Embryonic facial prominence (tissue), 1 donor: ENCODE data around the gene SP6.

Source experiments
- DNase-seq: peaks from one replicate; pipeline ENCODE4 v3.0.0-alpha.2; 2016; ENCODE audit errors: extremely low spot score

The SP6 gene

DNA sequence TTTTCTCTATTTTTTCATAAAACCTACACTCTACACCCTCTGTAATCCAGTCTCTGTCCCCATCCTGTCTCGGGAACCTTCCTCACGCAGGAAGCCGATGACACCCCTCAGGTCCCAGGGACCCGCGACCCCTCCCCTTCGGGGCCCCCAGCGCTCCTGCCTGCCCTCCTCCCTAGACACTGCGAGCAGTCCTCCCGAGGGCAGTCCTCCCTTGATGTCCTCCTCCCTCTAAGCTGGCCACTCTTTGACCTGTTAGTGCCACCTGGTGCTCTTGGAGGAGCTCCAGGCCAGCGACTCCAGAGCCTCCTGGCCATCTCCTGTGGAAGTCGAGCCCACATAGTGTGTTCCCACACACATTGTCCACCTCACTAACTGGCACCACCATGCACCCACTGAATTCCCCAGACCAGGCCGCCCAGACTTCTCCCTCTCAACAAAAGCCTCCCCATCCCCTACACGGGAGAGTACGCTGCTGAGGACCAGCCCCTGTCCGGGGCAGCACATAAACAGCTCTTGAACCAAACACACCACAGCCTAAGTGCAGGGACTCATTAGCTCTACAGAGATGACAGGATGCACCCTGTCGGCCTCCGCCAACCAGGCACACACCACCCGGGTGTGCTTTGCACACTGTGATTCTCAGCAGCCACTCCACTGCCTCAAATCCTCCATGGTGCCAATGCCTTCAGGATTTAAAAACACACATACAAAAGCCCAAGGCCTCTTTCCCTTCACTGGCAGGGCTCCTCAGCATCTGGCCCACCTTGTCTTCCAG is 38.6 kb downstream of the SP6 start:
- DNase-seq: no peak

DNA sequence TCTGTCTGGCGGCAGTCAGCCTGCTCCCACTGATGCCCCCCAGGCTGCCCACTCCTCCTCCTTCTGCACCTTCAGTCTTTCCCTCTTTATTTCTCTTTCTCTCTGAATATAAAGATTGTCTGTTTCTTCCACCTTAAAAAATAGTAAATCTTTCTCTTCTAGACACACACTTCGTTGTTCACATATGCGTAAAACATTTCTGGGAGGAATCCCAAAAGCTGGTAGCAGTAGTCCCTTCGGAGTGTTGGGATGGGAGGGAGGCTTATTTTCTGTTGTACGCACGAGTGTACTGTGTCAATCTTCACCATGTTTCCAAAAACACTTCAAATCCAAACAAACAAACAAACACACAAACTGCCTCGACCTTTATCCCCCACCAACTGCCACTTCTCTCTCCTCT is 39.3 kb downstream of the SP6 start:
- DNase-seq: no peak

DNA sequence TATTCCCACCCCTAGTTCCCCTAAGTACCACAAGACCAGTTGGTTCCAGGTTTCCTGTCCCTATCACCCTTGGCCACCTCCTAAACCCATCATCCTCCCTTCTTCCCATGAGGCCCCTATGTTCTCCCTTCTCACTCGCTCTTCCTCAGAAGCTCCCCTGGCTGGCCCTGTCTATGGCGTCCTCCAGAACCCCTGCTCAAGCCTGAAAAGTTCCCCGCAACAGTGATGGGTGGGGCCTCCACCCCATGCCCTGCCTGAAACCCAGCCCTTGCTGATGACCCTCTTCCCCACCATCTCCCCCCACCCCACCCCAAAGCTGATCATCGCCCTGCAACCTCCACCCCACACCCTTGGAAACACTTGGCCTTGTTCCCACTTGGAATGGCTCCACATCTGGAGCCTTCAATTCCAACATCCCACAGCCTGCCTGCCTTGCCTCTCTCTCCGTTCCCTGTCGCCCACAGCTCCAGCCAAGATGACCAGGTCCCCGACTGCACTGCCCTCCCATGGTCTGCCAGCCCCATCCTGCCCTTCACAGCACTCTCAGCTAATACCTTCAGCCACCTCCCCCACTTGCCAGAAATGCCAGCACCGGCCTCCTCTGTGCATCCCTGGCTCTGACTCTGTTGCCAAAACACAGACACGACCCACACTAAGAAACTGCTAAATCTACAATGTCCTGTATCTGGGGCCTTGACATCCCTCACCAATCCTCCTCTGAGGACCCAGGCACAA is 39.9 kb downstream of the SP6 start:
- no peak for DNase-seq

DNA sequence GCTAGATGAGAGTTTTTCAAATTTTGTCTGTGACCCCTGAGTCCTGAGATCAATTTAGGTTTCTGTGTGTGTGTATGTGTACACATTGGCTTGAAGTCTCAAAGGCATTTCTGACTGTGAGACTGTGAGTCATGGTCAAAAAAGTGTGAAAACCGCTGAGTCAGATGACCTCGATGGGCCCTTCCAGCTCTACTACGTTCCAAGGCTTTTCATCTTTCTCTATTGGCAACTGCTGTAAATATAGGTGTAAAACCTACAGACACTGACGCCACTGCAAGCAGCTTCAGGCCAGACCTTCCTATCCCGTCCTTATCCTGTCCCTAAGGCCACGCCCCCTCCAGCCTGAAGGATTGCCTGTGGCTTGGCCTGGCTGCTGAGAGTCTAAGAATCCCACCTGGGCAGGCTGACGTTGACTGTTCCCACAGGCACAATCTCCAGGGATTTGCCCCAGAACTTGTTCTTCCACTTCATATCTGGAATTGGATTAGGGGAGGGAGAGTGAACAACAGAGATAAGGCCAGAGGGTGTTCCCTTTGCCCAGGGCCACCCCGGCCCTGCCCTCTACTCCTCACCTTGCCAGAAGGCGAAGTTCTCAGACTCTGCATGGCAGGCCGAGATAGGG is 40.7 kb downstream of the SP6 start:
- no peak for DNase-seq

DNA sequence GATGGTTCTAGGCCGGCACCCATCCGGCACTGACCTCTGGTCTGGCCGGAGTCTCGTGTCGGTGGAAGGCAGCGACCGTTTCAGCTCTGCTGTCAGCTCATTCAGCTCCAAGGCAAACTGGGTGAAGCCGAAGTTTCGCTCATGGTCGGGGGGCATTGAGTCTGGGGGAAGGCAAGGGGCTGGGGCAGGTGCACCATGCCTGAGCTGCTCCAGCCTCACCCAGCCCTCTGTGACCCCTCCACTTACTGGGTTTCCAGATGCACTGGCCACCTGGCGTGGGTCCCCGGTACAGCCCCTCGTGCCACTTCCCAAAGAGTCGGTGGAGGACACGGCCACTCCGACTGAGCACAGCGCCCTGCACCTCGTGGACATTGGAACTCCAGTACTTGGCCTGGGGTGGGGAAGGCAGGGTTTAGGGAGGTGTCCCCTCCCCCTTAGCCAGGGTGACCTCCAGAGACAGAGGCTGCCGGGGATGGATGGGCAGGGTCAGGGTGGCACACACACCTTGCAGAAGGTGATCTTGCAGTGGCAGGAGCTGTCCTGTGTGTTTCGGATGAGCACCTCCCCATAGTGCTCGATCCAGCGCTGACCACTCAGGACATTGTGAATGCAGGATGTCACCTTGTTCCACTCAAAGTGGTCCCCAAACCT is 42.0 kb downstream of the SP6 start:
- no peak for DNase-seq

DNA sequence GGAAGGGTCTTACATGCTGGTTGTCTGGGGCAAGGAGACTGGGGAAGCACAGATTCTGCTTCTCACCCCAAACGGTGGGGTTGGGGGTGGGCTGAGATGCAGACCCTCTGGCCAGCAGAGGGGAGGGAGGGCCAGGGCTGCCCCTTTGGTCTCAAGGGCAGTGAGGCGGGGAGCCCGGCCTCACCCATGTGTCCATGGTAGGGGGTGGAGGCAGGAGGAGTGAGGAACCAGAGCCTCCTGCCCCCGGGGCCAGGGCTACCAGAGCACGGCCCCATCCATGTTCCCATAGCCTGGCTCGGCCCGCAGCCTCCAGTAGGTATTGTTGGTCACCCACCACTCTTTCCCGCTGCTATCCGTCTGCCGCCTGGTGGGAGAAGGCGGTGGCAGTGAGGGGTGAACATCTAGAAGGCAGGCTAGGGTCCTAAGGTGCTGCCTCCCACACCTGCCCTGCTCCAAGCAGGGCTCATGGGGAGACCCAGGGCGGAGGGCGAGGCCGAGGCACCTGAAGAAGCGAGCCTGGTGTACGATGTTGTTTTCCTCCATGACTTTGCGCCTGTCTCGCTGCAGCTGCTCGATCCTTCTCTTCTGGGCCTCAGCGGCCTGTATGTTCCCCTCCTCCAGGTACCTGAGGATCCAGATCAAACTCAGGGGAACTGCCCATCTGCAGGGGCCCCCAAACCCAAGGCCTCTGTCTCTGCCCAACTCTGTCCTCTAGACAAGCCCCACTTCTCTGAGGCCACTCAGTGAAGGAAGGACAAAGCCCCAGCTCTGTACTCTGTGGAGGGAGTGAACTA is 42.7 kb downstream of the SP6 start:
- DNase-seq: no peak

DNA sequence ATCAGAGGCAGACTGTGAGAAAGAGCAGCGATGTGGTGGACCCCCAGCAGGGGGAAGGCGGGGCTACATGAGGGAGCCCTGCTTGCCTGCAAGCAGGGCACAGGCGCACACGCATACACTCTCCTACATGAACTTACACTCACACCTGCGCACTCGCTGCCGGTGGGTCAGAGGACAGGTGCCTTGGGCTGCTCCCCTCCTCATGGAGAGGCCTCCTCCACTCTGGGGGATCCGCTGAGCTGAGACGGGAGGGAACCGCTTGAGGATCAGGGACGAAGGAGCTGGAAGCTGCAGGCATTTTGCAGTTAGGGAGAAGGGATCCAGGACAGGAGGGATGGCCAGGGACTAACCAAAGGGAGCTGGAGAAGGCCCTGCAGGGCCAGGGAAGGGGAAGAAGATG is 43.5 kb downstream of the SP6 start:
- DNase-seq: no peak

DNA sequence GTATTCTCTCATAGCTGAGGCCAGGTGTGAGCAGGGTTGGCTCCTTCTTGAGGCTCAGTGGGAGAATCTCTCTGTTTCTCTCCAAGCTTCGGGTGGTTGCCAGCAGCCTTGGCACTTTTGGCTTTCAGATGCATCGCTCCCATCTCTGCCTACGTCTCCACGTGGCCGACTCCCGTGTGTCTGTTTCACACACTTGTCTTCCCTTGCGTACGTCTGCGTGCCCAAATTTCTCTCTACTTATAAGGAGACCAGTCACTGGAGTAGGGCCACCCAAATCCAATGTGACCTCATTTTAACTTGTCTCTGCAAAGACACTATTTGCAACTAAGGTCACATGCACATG is 44.1 kb downstream of the SP6 start:
- DNase-seq: no peak

DNA sequence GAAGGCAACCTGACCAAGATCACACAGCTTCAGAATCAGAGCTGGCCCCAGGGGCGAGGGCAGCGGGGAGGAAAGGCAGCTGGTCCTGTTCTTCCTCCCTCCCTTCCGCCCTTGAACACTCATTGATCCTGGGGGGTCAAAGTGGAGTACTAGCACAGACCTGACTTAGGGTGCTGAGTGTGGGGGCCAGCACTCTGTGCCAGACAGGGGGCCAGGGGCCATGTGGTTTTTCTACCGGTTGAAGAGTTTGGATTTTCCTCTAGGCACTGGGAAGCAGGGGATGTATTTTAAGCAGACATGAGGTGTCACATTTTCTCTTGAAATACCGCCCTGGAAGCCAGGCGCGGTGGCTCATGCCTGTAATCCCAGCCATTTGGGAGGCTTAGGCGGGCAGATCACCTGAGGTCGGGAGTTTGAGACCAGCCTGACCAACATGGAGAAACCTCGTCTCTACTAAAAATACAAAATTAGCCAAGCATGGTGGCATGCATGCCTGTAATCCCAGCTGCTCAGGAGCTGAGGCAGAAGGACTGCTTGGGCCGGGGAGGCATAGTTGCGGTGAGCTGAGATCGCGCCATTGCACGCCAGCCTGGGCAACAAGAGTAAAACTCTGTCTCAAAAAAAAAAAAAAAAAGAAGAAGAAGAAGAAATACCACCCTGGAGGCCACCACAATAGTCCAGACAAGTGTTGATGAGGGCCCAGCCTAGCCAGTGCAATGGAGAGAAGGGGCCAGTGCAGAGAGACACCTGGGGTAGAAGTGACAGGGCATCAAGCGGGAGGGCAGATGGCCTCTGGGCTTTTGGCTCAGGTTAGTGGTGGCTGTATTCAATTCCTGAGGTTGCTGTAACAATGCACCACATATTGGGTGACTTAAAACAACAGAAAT is 44.7 kb downstream of the SP6 start:
- no peak for DNase-seq

DNA sequence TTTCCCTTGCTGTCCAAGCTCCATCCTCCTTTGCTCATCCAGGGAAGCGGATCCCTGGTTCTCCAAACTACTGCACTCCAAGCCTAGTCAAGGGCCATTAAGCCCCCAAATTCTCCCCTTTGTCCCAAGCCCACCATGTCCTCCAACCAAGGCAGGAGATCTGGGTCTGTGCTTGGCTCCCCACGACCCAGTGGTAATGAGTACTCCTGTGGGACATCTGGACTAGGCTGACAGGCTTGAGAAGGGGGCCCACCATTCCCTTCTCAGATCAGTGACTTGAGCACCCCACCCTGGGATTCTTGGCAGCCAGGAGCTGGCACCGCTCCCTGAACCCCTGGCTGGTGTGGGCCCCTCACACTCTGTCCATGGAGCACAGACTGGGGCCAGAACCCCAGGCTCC is 46.5 kb downstream of the SP6 start:
- DNase-seq: no peak

DNA sequence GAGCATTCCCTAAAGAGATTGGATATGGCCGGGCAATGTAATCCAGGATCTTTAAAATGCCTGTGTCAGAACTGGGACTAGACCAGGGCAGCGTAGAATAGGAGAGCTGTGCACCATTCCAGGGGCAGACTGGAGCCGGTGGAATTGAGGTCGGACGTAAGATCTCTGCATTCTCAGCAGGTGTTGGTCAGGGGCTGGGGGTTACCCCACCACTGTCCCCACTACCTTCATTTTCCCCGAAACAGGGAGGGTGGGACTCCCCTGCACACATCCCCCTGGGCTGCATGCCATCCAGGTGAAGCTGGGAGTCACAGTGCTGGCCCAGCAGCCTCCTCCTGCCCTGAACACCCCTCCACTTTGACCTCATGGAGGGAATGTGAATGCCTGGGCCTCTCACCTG is 47.2 kb downstream of the SP6 start:
- DNase-seq: no peak

DNA sequence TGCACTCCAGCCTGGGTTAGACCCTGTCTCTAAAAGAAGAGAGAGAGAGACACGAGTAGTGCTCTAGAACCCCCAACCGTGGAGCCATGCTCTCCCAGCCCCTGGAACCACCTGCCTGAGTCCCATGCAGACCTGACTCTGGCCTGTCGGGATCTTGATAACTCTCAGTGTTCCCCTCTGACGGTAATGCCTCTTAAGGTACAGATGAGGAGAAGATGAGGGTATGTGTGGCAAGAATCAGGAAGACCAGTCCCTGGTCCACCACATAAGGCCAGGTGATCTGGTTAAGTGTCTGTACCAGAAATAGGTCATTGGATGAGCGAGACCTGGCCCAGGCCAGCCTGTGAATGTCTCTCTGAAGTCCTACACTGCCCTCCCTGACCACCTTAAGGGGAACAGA is 47.8 kb downstream of the SP6 start:
- no peak for DNase-seq

DNA sequence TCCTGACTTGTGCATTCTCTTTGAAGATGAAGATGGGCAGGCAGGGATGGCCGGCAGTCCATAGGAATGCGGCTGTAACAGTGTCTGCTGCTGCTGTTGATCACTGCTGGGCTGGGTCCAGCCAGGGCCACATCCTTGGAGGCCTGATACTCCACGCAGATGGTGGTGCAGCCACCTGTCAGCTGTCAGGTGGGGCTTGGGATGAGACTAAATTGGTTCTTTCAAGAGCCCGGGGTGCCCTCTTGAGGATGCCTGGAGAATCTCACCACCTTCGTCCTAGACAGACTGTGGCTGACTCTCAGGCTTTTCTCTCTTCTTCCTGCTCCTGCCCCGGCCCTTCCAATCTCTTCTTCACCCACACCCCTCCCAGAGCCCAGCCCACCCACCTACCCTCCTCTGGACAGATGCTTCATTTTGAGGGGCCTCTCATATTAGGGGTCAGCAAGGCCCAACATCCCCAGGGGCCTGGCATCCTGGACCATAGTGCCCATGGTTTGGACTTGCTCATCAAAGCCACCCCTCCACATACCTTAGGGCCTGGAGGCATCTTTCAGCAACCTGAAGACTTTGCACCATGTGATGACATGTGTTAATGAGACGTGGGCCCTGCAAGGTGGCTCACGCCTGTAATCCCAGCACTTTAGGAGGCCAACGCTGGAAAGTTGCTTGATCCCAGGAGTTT is 48.5 kb downstream of the SP6 start:
- DNase-seq: no peak

DNA sequence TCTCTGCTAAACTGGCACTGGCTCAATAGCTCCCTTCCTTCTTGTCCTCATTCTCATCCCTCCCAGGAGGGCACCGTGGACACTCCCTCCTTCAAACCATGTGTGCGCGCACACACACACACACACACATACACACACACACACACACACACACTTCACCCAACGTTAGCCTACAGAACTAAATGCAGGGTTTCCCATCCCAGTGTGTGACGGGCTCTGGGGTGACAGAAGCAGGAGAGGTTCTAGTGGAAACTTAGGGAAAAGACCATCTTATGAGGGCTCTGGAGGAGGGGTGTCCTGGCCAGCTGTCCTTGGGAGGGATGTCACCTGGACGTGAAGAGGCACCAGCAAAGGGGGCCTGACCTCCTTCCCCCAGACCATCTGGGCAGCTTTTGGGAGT is 49.1 kb downstream of the SP6 start:
- DNase-seq: no peak

DNA sequence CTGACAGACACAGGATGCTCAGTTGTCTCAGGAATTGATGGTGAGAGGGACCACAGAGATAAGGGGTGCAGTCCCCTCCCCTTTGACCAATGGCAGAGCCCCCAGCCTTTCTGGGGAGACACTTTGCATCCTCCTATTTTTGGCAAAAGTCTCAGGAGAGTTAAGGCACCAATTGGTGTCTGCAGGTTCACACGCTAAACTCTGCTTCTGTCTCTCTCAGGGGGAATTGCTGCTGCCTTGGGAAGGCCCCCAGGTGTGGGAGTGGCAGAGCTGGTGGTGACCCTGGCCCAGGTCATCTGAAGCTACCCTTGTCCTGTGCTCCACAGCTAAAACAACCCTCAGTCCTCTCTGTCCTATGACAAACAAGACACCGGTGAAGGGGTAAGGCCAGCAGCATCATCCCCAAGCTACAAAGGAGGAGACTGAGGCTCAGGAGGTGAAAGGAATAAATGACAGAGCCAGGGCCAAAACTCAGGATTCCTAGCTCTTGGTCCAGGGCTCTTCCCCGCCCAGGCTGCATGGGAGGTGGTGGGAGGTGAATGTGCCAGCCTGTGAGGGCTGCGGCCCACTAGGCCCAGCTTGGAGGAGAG is 49.7 kb downstream of the SP6 start:
- DNase-seq: no peak

DNA sequence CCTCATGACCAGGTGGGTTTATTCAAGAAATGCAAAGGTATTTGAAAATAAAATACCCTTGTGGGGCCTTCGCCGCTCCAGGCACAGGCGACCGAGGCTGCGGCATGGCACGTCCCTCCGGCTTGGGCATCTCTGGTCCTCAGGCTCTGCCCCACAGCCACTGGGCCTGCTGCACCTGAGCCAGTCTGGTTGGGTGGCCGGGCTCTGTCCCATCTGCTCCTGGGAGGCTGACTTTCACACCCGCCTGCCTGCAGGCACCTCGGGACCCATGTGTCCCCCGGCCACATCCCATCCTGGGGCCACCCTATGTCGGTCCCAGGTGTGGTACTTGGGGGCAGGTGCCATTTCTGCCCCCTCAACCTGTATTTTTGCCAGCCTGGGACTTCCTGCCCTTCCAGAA is 50.3 kb downstream of the SP6 start:
- no peak for DNase-seq

DNA sequence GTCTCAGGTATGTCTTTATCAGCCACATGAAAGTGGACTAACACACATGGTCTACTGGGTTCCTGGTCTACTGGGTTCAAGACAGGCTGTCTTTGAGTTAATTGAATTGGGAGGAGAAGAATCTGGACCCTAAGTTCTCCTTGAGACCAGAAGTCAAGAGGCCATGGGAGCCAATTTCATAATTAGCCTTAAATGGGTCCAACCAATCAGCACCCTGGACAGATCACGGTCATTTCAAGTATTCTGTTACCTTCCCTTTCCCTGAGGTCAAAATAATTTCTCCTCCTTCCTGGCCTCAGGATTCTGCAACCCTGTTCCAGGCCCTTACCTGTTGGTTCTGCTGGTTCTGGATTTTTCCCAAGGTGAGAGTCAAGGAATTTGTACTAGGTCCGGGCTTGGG is 53.2 kb downstream of the SP6 start:
- no peak for DNase-seq
